ENCODE data around the gene CD151. TPM values are rescaled to one million over a fixed set of nuclear protein-coding genes. Genes with fewer than 3 reads are reported as not detected.

Gene CD151
- total RNA-seq, 2 experiments from 2014 or later, result 20.2 to 20.8 TPM

DNA sequence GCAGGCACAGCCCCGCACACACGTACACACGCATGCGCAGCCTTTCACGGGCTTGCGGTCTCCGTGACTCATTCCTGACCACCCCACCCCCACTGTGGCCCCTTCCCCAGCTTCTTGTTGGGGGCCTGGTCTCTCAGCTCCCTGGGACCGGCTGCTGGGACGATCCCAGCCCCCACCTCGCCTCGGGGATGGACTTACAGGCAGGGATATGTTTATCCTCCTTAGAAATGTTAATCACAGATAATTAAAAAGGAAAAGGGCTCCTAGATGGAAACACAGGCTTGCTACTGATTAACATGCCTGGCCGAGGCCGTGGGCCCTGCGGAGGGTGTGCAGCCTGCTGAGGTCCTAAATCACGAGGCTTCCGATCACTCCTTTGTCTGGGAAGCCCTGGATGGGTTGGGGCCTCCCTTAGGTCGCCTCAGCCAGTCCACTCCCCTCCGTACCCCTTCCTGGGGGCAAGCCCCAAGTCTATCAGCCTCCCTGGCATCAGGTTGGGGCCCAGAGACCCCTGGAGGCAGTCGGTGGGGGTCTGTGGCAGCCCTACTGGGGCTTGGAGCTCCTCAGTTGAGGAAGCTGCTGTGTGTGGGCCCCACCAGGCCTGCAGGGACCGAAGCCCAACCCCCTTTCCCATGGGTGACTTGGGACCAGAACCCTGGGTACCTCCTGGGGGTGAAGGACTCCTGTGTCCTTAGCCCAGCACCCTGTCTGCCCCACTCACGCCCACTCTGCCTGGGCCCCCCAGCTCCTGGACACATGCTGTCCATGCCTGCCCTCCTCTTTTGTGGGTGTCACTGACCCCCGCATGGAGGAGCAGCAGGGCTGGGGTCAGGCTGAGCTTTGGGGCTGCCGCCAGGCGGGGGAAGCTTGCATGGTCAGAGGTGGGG lies 30.5 kb downstream of the CD151 start:
- intact Hi-C loops (cut with DNase I, micrococcal nuclease), result no loop called here
- Histone ChIP-seq H3K36me3 (ENCODE audit: insufficient read depth, low read length) (no peaks in the 10 kb centered on the region), H3K27ac (ENCODE audit: low read depth in 1 of 2, low read length in 2 of 2) (no peak overlapping the region), H3K4me1 (ENCODE audit: insufficient read depth, low read length) (no peaks in the 10 kb centered on the region), H3K27me3 (ENCODE audit: control insufficient read depth in 1 of 2, insufficient read depth in 2 of 2, low read length in 2 of 2) (no peaks in the 10 kb centered on the region), H3K9me3 (ENCODE audit: control insufficient read depth in 1 of 2, insufficient read depth in 1 of 2, low read length in 2 of 2) (peaks cover 0 to 10% of the 10 kb centered on the region in 2 experiments), H3K4me3 (ENCODE audit: low read length) (no peak overlapping the region)
- ChIA-PET CTCF (no interaction called here), POLR2A (no interaction called here)
- H3K27ac Mint-ChIP-seq, result no peak overlapping the region
- H3K36me3 Mint-ChIP-seq (ENCODE audit: low read depth), result no peaks in the 10 kb centered on the region
- TF ChIP-seq, protein P1, sequence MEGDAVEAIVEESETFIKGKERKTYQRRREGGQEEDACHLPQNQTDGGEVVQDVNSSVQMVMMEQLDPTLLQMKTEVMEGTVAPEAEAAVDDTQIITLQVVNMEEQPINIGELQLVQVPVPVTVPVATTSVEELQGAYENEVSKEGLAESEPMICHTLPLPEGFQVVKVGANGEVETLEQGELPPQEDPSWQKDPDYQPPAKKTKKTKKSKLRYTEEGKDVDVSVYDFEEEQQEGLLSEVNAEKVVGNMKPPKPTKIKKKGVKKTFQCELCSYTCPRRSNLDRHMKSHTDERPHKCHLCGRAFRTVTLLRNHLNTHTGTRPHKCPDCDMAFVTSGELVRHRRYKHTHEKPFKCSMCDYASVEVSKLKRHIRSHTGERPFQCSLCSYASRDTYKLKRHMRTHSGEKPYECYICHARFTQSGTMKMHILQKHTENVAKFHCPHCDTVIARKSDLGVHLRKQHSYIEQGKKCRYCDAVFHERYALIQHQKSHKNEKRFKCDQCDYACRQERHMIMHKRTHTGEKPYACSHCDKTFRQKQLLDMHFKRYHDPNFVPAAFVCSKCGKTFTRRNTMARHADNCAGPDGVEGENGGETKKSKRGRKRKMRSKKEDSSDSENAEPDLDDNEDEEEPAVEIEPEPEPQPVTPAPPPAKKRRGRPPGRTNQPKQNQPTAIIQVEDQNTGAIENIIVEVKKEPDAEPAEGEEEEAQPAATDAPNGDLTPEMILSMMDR (IDR thresholded peaks at IDR 0.05), result no peak
- H3K4me1 Mint-ChIP-seq (ENCODE audit: low read depth), result no peaks in the 10 kb centered on the region
- ATAC-seq (ENCODE audit: poor library complexity) (no peak), DNase-seq (no peak)
- no peaks in the 10 kb centered on the region for H3K9me3 Mint-ChIP-seq
- H3K27me3 Mint-ChIP-seq, result no peaks in the 10 kb centered on the region
- H3K4me3 Mint-ChIP-seq, result no peak overlapping the region

DNA sequence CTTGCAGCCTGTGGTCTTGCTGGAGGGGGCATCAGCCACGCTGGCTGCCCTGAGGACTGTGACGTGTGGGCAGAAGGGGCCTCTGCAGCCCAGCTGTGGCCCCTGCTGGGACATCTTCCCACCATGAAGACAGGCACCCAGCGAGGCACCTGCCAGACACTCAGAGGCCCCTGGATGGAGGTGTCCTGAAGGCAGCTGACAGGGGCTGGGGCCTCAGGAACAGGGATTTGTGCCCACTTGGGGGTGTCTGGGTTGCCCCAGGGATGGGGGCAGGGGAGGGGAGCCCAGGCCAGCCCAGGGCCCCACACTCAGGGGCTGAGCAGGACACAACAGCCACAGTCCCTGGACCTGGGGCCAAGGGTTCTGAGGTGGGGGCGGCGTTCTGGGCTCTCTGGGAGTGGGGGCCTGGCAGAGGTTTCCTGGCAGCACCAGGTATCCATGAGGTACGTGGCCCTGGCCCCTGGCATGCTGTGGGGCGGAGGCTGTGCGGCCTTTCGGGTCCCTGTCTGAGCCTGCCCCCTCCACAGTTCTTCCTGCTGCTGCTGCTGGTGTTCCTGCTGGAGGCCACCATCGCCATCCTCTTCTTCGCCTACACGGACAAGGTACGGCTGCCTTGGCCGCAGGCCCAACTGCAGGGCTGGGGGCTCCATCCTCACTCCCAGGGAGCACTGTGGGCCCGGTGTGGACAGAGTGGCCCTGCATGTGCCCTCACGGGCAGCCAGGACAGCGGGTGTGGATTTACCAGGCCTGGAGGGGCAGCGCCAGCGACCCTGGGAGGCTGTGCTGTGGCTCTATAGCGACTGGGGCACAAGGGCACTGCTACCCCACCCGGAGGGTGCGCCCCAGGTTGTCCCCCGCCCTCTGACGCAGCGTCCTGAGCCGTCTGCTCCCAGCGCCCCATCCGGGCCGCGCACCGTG lies 31.4 kb downstream of the CD151 start:
- H3K36me3 Mint-ChIP-seq (ENCODE audit: low read depth), result no peaks in the 10 kb centered on the region
- ATAC-seq (ENCODE audit: poor library complexity), result no peak
- no peaks in the 10 kb centered on the region for H3K9me3 Mint-ChIP-seq
- H3K27me3 ChIP-seq (ENCODE audit: control insufficient read depth in 1 of 2, insufficient read depth in 2 of 2, low read length in 2 of 2), result no peaks in the 10 kb centered on the region
- no peaks in the 10 kb centered on the region for H3K4me1 Mint-ChIP-seq (ENCODE audit: low read depth)
- peaks cover 3% of the 10 kb centered on the region for H3K36me3 ChIP-seq (ENCODE audit: insufficient read depth, low read length)
- H3K27ac ChIP-seq (ENCODE audit: low read depth in 1 of 2, low read length in 2 of 2), result no peak overlapping the region
- no peaks in the 10 kb centered on the region for H3K4me1 ChIP-seq (ENCODE audit: insufficient read depth, low read length)
- ChIA-PET CTCF (no interaction called here), POLR2A (no interaction called here)
- H3K4me3 Mint-ChIP-seq, result no peak overlapping the region
- DNase-seq, result no peak
- H3K4me3 ChIP-seq (ENCODE audit: low read length), result no peak overlapping the region
- peaks cover 0 to 10% of the 10 kb centered on the region in 2 experiments for H3K9me3 ChIP-seq (ENCODE audit: control insufficient read depth in 1 of 2, insufficient read depth in 1 of 2, low read length in 2 of 2)
- no peaks in the 10 kb centered on the region for H3K27me3 Mint-ChIP-seq
- H3K27ac Mint-ChIP-seq, result no peak overlapping the region
- intact Hi-C loops (cut with DNase I, micrococcal nuclease), result no loop called here
- TF ChIP-seq, protein P1 (IDR thresholded peaks at IDR 0.05), result no peak

DNA sequence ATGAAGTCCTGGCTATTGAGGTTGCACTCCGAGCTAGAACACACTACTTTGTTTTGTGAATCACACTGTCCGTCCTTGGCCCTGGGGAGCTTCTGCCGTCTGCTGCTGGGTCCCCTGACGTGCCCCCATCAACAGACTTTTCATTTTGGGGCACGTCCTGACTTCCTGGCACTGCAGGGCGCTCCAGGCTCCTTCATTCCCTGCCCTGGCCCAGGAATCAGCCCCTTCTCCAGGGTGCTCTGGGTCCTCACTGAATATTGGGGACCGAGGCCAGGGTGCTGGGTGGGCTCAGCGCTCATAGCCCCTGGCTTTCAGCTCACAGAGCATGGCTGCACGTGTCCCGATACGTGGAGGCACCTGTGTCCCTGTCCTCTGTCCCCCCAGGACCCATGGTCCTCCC lies 32.1 kb downstream of the CD151 start:
- Histone ChIP-seq H3K27me3 (ENCODE audit: control insufficient read depth in 1 of 2, insufficient read depth in 2 of 2, low read length in 2 of 2) (no peaks in the 10 kb centered on the region), H3K4me3 (ENCODE audit: low read length) (no peak overlapping the region), H3K9me3 (ENCODE audit: control insufficient read depth in 1 of 2, insufficient read depth in 1 of 2, low read length in 2 of 2) (peaks cover 0 to 7% of the 10 kb centered on the region in 2 experiments), H3K36me3 (ENCODE audit: insufficient read depth, low read length) (peaks cover 4% of the 10 kb centered on the region), H3K4me1 (ENCODE audit: insufficient read depth, low read length) (no peaks in the 10 kb centered on the region), H3K27ac (ENCODE audit: low read depth in 1 of 2, low read length in 2 of 2) (no peak overlapping the region)
- H3K27me3 Mint-ChIP-seq, result no peaks in the 10 kb centered on the region
- no peak overlapping the region for H3K27ac Mint-ChIP-seq
- POLR2A ChIA-PET, result no interaction called here
- intact Hi-C loops (cut with DNase I, micrococcal nuclease), result no loop called here
- TF ChIP-seq, protein P1 (IDR thresholded peaks at IDR 0.05), result no peak
- DNase-seq (no peak), ATAC-seq (ENCODE audit: poor library complexity) (no peak)
- H3K36me3 Mint-ChIP-seq (ENCODE audit: low read depth), result no peaks in the 10 kb centered on the region
- H3K4me1 Mint-ChIP-seq (ENCODE audit: low read depth), result no peaks in the 10 kb centered on the region
- no peak overlapping the region for H3K4me3 Mint-ChIP-seq
- no peaks in the 10 kb centered on the region for H3K9me3 Mint-ChIP-seq
- CTCF ChIA-PET, result no interaction called here

Measured in CD4-positive, alpha-beta T cell (primary cell).